Measurements from ENCODE around the gene ITPRIPL2.

DNA sequence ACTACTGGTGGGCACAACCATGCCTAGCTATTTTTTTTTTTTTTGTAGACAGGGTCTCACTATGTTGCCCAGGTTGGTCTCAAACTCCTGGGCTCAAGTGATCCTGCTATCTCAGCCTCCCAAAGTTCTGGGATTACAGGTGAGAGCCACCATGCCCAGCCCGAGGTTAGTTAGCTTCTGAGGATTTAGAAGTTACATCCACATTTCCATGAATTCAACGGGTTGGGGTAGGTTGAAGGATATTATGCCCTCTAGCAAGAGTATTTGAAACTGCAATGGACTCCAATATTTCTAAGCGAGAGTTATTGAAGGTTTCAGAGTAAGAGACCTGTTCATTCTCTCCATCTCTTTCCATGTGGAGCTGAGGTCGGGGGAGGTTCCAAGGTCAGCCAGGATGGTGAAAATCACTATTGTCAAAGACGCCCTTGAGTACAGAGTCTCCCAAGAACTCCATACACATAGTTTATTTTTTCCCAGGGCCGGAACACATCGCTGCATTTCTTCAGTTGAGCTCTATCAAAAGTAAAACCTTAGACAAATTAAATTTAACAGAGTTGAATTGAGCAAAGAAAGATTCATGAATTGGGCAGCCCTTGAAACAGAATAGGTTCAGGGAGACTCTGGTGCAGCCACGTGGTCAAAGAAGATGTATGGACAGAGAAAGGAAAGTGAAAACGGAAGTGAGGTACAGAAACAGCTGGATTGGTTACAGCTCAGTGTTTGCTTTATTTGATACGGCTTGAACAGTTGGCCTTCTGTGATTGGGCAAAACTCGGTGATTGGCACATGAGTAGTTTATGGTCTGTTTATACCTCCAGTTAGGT, 19.0 kb upstream of the ITPRIPL2 start:
- no peak for TF ChIP-seq POLR2A (IDR thresholded peaks at IDR 0.05)
- TF ChIP-seq, protein P1, sequence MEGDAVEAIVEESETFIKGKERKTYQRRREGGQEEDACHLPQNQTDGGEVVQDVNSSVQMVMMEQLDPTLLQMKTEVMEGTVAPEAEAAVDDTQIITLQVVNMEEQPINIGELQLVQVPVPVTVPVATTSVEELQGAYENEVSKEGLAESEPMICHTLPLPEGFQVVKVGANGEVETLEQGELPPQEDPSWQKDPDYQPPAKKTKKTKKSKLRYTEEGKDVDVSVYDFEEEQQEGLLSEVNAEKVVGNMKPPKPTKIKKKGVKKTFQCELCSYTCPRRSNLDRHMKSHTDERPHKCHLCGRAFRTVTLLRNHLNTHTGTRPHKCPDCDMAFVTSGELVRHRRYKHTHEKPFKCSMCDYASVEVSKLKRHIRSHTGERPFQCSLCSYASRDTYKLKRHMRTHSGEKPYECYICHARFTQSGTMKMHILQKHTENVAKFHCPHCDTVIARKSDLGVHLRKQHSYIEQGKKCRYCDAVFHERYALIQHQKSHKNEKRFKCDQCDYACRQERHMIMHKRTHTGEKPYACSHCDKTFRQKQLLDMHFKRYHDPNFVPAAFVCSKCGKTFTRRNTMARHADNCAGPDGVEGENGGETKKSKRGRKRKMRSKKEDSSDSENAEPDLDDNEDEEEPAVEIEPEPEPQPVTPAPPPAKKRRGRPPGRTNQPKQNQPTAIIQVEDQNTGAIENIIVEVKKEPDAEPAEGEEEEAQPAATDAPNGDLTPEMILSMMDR (IDR thresholded peaks at IDR 0.05 in 4 of 5, conservative IDR thresholded peaks at IDR 0.05 in 1 of 5), result no peak
